Activated CD4-positive, alpha-beta T cell treated with anti-CD3 and anti-CD28 coated beads for 24 hours (primary cell): ENCODE results near the gene TMEM229A.
"Not testable (repeated sequence)": the region's sequence is repeated elsewhere in the genome, so short reads cannot be mapped to it uniquely, and the experiment has no call there.

Experiments used
- DNase-seq, 2 donors: peaks; one replicate each; pipeline ENCODE4 v3.0.0-alpha.2; 2020; ENCODE audit warnings: low read depth in 2 of 2

Gene TMEM229A

GRCh38 chr7:124033095-124033806, 384 bp upstream of the TMEM229A start:
- no peak for DNase-seq

DNA sequence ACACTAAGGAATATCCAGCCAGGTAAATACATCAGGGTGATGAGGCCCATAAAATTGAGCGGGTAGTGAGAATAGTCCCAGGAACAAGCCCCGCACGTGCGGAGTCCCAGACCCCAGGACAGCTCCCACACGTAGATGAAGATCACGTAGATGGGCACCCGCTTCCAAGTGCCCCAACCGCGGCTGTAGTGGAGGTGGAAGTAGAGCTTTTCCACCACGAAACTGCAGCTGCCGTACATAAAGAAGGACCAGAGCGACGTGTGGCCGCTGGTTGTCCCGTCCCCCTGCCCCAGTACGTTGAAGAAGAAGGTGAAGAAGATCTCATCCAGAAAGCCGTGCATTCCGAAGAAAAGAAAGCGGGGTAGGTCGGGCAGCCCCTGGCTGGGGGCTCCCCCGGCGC, 948 bp downstream of the TMEM229A start:
- DNase-seq, result no peak

GRCh38 chr7:124031406-124031805, 1.5 kb downstream of the TMEM229A start:
- no peak for DNase-seq

DNA sequence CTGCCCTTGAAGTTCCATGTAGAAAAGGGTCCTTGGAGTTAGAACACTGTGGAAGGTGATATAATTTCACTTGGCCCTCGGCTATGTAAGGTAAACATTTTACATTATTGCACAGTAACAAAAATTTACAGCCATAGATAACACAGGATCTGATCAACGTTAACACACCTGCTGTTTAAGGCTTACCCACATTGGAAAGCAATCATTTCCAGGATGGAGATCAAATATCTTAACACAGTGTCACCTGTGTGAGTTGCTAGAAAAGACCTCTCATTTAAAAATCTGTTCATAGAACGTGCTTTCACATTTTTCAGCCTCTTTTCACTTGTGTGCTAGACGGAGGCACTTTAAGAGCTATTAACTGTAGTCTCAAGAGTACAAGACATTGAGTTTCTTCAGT, 1.9 kb downstream of the TMEM229A start:
- no peak for DNase-seq

DNA sequence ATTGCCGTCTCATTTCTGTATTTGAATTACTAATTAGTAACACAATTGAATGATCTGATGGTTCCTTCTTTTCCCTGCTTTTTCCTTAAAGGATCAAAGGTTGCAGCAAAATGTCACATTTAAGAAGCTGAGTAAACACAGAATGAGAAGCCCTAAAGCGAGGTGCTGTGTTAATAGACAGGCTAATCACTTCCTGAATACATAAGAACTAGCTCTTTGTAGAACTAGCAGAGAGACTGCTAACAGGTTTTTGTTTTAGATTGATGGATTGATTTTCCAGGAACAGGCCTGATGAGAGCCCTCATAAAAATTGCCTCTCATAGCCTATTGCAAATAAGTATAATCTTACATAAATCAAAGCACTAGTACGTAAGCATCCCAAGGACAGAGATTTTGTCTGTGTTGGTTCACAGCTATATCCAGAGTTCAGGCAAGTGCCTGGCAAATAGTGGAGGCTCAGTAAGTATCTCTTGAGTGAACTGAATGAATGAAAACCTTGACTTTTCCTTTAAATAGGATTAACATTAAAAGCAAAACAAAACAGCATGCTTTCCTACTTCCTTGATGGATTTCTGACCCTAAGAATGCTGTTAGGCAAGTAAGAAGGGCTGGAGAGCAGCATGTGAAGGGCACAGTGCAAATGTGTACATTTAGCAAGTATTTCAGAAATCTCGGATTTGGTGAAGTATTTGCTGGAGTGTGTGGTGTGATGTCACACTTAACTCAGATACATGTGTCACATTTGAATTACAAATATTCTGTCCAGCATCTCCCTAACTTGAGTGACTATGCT, 3.3 kb downstream of the TMEM229A start:
- no peak for DNase-seq

- DNase-seq, result no peak
These were observed 5.6 kb downstream of the TMEM229A start for GRCh38 chr7:124027236-124027635.

GRCh38 chr7:124024329-124024728, 8.5 kb downstream of the TMEM229A start:
- DNase-seq, result not testable (repeated sequence)

GRCh38 chr7:124022551-124022950, 10.3 kb downstream of the TMEM229A start:
- DNase-seq, result no peak

DNA sequence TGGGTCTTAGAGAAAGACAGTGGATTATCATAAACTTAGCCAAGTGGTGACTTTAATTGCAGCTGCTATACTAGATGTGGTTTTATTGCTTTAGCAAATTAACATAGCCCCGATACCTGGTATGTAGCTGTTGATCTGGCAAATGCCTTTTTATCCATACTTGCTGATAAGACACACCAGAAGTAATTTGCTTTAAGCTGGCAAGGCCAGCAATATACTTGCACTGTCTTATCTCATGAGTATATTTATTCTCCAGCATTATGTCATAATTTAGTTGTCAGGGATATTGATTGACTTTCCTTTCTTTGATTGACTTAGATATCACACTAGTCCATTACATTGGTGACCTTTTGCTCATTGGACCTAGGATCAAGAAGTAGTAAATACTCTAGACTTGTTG, 12.8 kb downstream of the TMEM229A start:
- DNase-seq, result no peak

- no peak for DNase-seq
These were observed 19.6 kb downstream of the TMEM229A start for GRCh38 chr7:124013306-124013705.

- no peak for DNase-seq
These were observed 20.0 kb downstream of the TMEM229A start for GRCh38 chr7:124012864-124013263.

DNA sequence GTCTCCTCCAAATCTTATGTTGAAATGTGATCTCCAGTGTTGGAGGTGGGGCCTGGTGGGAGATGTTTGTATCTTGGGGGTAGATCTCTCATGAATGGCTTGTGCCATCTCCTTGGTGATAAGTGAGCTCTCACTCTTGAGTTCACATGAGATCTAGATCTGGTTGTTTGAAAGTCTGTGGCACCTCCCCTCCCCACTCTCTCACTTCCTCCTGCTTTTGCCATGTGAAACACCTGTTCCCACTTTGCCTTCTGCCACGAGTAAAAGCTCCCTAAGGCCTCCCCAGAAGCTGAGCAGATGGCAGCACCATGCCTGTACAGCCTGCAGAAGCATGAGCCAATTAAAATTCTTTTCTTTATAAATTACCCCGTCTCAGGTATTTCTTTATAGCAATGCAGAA, 23.5 kb downstream of the TMEM229A start:
- DNase-seq, result no peak

DNA sequence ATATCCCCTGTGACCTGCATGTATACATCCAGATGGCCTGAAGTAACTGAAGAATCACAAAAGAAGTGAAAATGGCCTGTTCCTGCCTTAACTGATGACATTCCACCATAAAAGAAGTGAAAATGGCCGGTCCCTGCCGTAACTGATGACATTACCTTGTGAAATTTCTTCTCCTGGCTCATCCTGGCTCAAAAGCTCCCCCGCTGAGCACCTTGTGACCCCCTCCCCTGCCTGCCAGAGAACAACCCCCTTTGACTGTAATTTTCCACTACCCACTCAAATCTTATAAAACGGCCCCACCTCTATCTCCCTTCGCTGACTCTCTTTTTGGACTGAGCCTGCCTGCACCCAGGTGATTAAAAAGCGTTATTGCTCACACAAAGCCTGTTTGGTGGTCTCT, 24.6 kb downstream of the TMEM229A start:
- not testable (repeated sequence) for DNase-seq

- no peak for DNase-seq
These were observed 33.2 kb downstream of the TMEM229A start for GRCh38 chr7:123999703-124000102.

DNA sequence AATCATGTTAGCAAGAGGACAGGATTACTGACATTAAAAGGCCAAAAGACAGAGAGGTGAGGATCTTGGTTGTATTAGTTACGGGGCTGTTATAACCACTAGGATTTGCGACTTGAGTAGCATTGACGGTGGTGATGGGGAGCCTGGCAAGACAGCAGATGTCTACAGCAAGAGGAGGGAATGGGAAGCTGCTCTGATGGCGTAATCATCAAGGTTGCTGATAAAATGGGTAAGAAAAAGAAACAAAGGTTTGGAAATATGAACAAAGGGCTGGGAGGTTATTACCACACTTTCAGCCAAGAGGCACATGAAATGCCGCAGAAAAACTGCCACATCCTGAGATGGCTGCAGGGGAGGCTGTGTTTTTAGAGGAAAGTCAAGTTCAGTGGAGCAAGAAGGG, 33.9 kb downstream of the TMEM229A start:
- DNase-seq, result no peak

DNA sequence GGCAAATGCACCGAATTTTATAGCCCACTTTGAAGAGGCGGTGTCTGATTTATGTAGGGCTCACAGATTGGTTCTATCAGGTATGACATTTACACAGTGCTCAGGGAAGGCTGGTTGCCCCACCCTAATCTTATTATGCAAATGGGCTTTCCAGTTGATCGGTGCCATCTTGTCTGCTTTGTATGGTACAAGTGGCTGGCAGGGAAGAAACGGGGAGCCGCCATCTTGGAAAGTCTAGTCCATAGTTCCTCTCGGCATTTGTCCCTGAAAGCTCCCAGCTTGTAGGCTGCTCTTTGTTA, 36.6 kb downstream of the TMEM229A start:
- no peak for DNase-seq

GRCh38 chr7:123995617-123996326, 37.1 kb downstream of the TMEM229A start:
- no peak for DNase-seq

DNA sequence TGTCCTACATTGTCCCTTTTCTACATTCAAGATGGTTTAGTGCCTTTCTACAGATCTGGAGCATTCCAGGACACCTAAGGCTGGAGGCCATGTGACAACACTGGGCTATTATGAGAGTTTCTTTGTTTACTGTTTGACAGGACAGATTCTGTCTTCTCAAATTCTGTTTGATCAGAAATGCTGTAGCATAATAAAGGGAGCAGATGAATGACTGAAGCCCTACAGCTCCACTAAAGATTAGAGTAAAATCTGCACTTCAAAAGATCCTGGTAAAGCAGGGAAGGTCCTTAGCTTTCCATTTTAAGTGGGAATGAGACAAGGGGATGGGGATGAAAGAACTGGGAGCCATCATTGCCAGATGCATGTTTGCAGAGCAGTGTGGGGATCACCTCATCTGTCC, 38.4 kb downstream of the TMEM229A start:
- no peak for DNase-seq

- no peak for DNase-seq
These were observed 38.9 kb downstream of the TMEM229A start for GRCh38 chr7:123993996-123994395.

DNA sequence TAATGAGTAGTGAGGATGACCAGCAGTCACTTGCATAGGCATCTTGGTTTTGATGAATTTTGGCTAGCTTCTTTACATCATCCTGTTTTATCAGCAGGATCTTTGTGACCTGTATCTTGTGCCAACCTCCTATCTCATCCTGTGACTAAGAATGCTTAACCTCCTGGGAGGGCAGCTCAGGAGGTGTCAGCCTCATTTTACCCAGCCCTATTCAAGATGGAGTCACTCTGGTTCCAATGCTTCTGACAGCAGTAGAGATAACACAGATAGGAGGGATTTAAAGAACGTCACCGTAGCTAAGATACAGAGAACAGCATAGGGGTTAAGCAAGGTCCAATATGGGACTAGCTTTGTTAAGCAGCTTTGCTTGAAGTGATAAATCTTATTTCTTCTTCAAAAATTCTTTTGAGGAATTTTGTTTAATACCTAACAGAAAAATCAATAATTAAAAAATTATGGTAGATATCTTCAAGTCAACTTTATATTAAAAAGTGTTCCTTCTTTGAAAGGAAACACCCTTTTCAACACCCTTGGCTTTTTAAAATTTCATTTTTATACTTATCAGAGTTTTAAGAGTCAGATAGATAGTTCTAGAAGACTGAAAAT, 39.9 kb downstream of the TMEM229A start:
- no peak for DNase-seq

- DNase-seq, result no peak
These were observed 45.4 kb downstream of the TMEM229A start for GRCh38 chr7:123987445-123987844.
